Embryonic facial prominence (tissue), 1 donor: ENCODE measurements around the gene RAPGEF1.

Experiments used
- DNase-seq: peaks from one replicate; pipeline ENCODE4 v3.0.0-alpha.2; 2016; ENCODE audit errors: extremely low spot score

The RAPGEF1 gene

GRCh38 chr9:131529597-131530545, 210.0 kb downstream of the RAPGEF1 start:
- DNase-seq, result no peak

GRCh38 chr9:131528886-131529505, 210.9 kb downstream of the RAPGEF1 start:
- no peak for DNase-seq

- no peak for DNase-seq
Observed at GRCh38 chr9:131528186-131528585, 211.7 kb downstream of the RAPGEF1 start.
